Thyroid gland (tissue), 4 donors: Measurements from ENCODE around the gene OVCA2. TPM values are rescaled to one million over a fixed set of nuclear protein-coding genes. Genes with fewer than 3 reads are reported as not detected.

Experiments
- DNase-seq, 2 donors: peaks; one replicate each; pipeline ENCODE4 v3.0.0-alpha.2; 2019
- H3K27ac ChIP-seq, 3 donors: fragments of 200-600 bp; sonication (generic); 1 replicate in 2 of 3; 2 replicates in 1 of 3; pipeline ENCODE4 v1.5.1; 2016 to 2019; ENCODE audit warnings: mild to moderate bottlenecking in 1 of 3, moderate library complexity in 1 of 3
- H3K27me3 ChIP-seq: fragments of 200-600 bp; sonication (generic); one replicate; pipeline ENCODE4 v1.5.1; 2019
- H3K36me3 ChIP-seq, 2 donors: fragments of 200-600 bp; sonication (generic); one replicate each; pipeline ENCODE4 v1.5.1; 2016 to 2019
- H3K4me1 ChIP-seq, 2 donors: fragments of 200-600 bp; sonication (generic); one replicate each; pipeline ENCODE4 v1.5.1; 2017 to 2019
- H3K4me3 ChIP-seq, 3 donors: fragments of 200-600 bp; sonication (generic); replicated peaks in 1 of 3; 1 replicate in 2 of 3; 2 replicates in 1 of 3; pipeline ENCODE4 v1.5.1; 2016; ENCODE audit warnings: mild to moderate bottlenecking in 1 of 3
- H3K9me3 ChIP-seq: fragments of 200-600 bp; sonication (generic); one replicate; pipeline ENCODE4 v1.5.1; 2017
- POLR2A ChIP-seq, 2 donors: fragments of 450-650 bp; IDR thresholded peaks; one replicate each; pipeline ENCODE4 v1.6.1; 2017; ENCODE audit warnings: antibody characterized with exemption in 2 of 2, mild to moderate bottlenecking in 2 of 2, moderate library complexity in 1 of 2
- WGBS, 2 donors: methylation state at CpG; one replicate each; pipeline ENCODE4 v1.1.5; 2017; 5-methylcytosine and 5-hydroxymethylcytosine counted together
- intact Hi-C: fragments of 100-400 bp; cut with DNase I; formaldehyde crosslinking; loops from one replicate; pipeline ENCODE4 v1.15.1; 2023
- total RNA-seq, 4 donors: library from RNA; depleted of rRNA; stranded (reverse); fragments of >200 nt; gene quantifications; one replicate each; pipeline ENCODE4 v1.2.3, GENCODE V29; 2016
- TF ChIP-seq, protein P1 (sequence below), 6 experiments: fragments of 200-600 bp in 3 of 6; fragments of 450-650 bp in 3 of 6; sonication (generic) in 3 of 6; IDR thresholded peaks; one replicate each; pipeline ENCODE4 v1.5.1; 2016 to 2019; ENCODE audit warnings: antibody characterized with exemption in 6 of 6, mild to moderate bottlenecking in 2 of 6, inconsistent platforms in 1 of 6, moderate library complexity in 1 of 6

The OVCA2 gene
- total RNA-seq, 4 donors from 2014 or later: 37.6 to 54.1 (median 47.3) TPM

DNA sequence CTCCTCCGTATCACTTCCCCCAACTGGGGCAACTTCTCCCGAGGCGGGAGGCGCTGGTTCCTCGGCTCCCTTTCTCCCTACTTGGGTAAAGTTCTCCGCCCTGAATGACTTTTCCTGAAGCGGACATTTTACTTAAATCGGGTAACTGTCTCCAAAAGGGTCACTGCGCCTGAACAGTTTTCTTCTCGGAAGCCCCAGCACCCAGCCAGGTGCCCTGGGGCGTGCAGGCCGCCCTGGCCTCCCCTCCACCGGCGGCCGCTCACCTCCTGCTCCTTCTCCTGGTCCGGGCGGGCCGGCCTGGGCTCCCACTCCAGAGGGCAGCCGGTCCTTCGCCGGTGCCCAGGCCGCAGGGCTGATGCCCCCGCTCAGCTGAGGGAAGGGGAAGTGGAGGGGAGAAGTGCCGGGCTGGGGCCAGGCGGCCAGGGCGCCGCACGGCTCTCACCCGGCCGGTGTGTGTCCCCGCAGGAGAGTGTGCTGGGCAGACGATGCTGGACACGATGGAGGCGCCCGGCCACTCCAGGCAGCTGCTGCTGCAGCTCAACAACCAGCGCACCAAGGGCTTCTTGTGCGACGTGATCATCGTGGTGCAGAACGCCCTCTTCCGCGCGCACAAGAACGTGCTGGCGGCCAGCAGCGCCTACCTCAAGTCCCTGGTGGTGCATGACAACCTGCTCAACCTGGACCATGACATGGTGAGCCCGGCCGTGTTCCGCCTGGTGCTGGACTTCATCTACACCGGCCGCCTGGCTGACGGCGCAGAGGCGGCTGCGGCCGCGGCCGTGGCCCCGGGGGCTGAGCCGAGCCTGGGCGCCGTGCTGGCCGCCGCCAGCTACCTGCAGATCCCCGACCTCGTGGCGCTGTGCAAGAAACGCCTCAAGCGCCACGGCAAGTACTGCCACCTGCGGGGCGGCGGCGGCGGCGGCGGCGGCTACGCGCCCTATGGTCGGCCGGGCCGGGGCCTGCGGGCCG lies 14.7 kb downstream of the OVCA2 start:
- H3K4me1 ChIP-seq: peaks cover 13 to 70% of the 10 kb centered on the region in 2 donors
- H3K4me3 ChIP-seq: peak overlapping the region in 2 of 3 donors; percentile 30 to 58
- intact Hi-C loops: loop anchor here (5.0 kb wide), 2 partner anchors 36 to 226 kb away; no protein-coding TSS in a partner anchor
- 11 to 23% methylated on average over 20 to 22 of the region's 85 CpGs for WGBS, 2 donors
- no peak for TF ChIP-seq POLR2A (IDR thresholded peaks at IDR 0.05)
- TF ChIP-seq, protein P1, sequence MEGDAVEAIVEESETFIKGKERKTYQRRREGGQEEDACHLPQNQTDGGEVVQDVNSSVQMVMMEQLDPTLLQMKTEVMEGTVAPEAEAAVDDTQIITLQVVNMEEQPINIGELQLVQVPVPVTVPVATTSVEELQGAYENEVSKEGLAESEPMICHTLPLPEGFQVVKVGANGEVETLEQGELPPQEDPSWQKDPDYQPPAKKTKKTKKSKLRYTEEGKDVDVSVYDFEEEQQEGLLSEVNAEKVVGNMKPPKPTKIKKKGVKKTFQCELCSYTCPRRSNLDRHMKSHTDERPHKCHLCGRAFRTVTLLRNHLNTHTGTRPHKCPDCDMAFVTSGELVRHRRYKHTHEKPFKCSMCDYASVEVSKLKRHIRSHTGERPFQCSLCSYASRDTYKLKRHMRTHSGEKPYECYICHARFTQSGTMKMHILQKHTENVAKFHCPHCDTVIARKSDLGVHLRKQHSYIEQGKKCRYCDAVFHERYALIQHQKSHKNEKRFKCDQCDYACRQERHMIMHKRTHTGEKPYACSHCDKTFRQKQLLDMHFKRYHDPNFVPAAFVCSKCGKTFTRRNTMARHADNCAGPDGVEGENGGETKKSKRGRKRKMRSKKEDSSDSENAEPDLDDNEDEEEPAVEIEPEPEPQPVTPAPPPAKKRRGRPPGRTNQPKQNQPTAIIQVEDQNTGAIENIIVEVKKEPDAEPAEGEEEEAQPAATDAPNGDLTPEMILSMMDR (IDR thresholded peaks at IDR 0.05): peak in 1 of 6 experiments; percentile 24
- H3K36me3 ChIP-seq: peaks cover 5 to 14% of the 10 kb centered on the region in 2 donors
- DNase-seq: peak; percentile 50 to 62
- H3K27me3 ChIP-seq: peaks cover 5% of the 10 kb centered on the region
- peak overlapping the region; percentile 73 to 91 (median 89) for H3K27ac ChIP-seq
- H3K9me3 ChIP-seq: no peaks in the 10 kb centered on the region

DNA sequence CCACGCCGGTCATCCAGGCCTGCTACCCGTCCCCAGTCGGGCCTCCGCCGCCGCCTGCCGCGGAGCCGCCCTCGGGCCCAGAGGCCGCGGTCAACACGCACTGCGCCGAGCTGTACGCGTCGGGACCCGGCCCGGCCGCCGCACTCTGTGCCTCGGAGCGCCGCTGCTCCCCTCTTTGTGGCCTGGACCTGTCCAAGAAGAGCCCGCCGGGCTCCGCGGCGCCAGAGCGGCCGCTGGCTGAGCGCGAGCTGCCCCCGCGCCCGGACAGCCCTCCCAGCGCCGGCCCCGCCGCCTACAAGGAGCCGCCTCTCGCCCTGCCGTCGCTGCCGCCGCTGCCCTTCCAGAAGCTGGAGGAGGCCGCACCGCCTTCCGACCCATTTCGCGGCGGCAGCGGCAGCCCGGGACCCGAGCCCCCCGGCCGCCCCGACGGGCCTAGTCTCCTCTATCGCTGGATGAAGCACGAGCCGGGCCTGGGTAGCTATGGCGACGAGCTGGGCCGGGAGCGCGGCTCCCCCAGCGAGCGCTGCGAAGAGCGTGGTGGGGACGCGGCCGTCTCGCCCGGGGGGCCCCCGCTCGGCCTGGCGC lies 15.4 kb downstream of the OVCA2 start:
- Histone ChIP-seq H3K4me3 (peak overlapping the region in 1 of 3 donors; percentile 58), H3K27me3 (peaks cover 5% of the 10 kb centered on the region), H3K36me3 (peaks cover 5 to 15% of the 10 kb centered on the region in 2 donors), H3K4me1 (peaks cover 13 to 70% of the 10 kb centered on the region in 2 donors), H3K27ac (peak overlapping the region in 1 of 3 donors; percentile 89), H3K9me3 (no peaks in the 10 kb centered on the region)
- WGBS, 2 donors: 33% methylated on average over 3 of the region's 81 CpGs; no CpG with 5 or more reads in 1 of the 2 donors
- DNase-seq: no peak
- intact Hi-C loops: loop anchor here (5.0 kb wide), 2 partner anchors 35 to 225 kb away; no protein-coding TSS in a partner anchor
- TF ChIP-seq POLR2A (IDR thresholded peaks at IDR 0.05): no peak
- TF ChIP-seq, protein P1 (IDR thresholded peaks at IDR 0.05): peak in 1 of 6 experiments; percentile 2

DNA sequence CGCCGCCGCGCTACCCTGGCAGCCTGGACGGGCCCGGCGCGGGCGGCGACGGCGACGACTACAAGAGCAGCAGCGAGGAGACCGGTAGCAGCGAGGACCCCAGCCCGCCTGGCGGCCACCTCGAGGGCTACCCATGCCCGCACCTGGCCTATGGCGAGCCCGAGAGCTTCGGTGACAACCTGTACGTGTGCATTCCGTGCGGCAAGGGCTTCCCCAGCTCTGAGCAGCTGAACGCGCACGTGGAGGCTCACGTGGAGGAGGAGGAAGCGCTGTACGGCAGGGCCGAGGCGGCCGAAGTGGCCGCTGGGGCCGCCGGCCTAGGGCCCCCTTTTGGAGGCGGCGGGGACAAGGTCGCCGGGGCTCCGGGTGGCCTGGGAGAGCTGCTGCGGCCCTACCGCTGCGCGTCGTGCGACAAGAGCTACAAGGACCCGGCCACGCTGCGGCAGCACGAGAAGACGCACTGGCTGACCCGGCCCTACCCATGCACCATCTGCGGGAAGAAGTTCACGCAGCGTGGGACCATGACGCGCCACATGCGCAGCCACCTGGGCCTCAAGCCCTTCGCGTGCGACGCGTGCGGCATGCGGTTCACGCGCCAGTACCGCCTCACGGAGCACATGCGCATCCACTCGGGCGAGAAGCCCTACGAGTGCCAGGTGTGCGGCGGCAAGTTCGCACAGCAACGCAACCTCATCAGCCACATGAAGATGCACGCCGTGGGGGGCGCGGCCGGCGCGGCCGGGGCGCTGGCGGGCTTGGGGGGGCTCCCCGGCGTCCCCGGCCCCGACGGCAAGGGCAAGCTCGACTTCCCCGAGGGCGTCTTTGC lies 16.2 kb downstream of the OVCA2 start:
- Histone ChIP-seq H3K36me3 (peaks cover 10 to 15% of the 10 kb centered on the region in 2 donors), H3K27ac (peak overlapping the region in 2 of 3 donors; percentile 28 to 65), H3K9me3 (no peaks in the 10 kb centered on the region), H3K27me3 (peaks cover 5% of the 10 kb centered on the region), H3K4me3 (no peak overlapping the region), H3K4me1 (peaks cover 13 to 76% of the 10 kb centered on the region in 2 donors)
- TF ChIP-seq POLR2A (IDR thresholded peaks at IDR 0.05): no peak
- TF ChIP-seq, protein P1 (IDR thresholded peaks at IDR 0.05): no peak
- no peak for DNase-seq
- 25% methylated on average over 43 of the region's 98 CpGs; no CpG with 5 or more reads in 1 of the 2 donors for WGBS, 2 donors
- intact Hi-C loops: loop anchor here (5.0 kb wide), 2 partner anchors 34 to 224 kb away; no protein-coding TSS in a partner anchor

DNA sequence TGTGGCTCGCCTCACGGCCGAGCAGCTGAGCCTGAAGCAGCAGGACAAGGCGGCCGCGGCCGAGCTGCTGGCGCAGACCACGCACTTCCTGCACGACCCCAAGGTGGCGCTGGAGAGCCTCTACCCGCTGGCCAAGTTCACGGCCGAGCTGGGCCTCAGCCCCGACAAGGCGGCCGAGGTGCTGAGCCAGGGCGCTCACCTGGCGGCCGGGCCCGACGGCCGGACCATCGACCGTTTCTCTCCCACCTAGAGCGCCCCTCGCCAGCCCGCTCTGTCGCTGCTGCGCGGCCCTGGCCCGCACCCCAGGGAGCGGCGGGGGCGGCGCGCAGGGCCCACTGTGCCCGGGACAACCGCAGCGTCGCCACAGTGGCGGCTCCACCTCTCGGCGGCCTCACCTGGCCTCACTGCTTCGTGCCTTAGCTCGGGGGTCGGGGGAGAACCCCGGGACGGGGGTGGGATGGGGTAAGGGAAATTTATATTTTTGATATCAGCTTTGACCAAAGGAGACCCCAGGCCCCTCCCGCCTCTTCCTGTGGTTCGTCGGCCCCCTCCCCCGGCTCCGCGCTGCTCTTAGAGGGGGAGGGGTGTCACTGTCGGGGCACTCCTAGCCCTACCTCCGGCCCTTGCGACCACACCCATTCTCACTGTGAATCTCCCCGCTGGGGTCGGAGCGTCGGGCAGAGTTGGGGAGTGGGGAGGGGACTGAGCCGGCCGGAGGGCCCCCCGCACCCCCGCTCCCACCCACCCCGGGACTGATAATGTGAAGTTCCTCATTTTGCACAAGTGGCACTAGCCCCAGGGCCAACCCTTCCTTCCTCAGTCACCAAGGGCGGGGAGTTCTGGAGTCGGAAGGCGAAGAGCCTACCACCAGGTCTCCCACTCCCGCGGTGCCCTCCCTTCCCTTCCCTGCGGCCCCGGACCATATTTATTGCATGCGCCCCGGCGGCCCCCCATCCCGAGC lies 17.0 kb downstream of the OVCA2 start:
- peak overlapping the region in 1 of 3 donors; percentile 19 for H3K4me3 ChIP-seq
- 20 to 38% methylated on average over 16 to 41 of the region's 78 CpGs for WGBS, 2 donors
- intact Hi-C loops: loop anchor here (5.0 kb wide), 2 partner anchors 33 to 223 kb away; no protein-coding TSS in a partner anchor
- H3K36me3 ChIP-seq: peaks cover 11 to 16% of the 10 kb centered on the region in 2 donors
- H3K27me3 ChIP-seq: peaks cover 5% of the 10 kb centered on the region
- H3K27ac ChIP-seq: peak overlapping the region; percentile 25 to 65 (median 49)
- H3K4me1 ChIP-seq: peaks cover 9 to 80% of the 10 kb centered on the region in 2 donors
- TF ChIP-seq POLR2A (IDR thresholded peaks at IDR 0.05): no peak
- TF ChIP-seq, protein P1 (IDR thresholded peaks at IDR 0.05): peak; percentile 17 to 62 (median 56)
- DNase-seq: peak; percentile 46 to 52
- H3K9me3 ChIP-seq: no peaks in the 10 kb centered on the region
